KG1 (cell line): ENCODE results near the gene PLCB3.
A peak's percentile ranks its signal among the peaks of the same experiment; 100 is the strongest.

Source experiments
- DNase-seq: peaks from one replicate; lab custom pipeline; 2025; lab: John Stamatoyannopoulos, UW

The PLCB3 gene

DNA sequence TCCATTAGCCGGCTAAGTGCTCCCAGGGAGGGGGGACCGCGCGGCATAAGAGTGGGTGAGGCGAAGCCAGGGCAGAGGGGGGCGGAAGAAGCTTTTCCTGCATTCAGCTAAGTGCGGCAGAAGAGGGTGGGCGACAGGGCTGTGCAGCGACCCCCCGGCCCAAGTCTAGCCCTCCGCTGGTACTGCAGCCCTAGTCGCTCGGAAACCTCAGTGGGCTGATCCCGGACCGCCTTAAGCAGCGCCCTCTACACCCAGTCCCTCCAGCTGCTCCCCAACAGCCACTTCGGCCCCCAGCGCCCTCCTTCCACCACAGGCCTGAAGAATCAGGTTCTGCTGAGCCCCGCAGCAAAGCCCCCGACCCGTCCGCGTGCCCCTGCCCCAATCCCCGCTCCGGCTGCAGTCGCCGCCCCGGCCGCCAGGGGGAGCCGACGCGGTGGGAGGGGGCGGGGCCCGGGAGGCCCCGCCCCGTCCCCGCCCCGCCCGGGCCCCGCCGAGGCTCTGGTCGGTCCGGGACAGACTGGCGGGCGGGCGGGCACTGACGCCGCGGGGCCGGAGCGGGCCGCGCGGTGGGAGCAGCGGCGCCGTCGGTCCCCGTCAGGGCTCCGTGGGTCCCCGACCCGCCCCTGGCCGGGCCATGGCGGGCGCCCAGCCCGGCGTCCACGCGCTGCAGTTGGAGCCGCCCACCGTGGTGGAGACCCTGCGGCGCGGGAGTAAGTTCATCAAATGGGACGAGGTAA, at the start of gene PLCB3:
Gene PLCB3 (plus strand): TSS at position 515 of the 737 bp plus-strand sequence. CDS start 120 bp downstream, at position 635.
- peak; percentile 68 for DNase-seq

DNA sequence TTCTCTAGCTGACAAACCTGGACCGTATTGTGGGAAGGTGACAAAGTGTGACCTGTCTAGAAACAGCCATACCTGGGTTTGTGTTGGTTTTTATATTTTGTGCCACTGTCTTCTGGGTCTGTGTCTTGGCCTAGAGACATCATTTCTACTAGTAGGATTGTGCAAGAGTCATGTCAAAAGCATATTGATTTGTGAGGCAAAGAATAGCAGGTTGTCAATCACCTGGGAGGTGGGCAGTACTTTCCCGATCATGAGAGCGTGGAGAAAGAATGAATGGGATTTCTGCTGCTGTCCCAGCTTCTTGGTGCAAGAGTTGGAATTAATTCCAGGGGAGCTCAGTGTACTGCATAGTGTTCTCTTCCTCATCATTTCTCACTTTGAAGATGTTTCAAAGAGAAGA, 49.8 kb upstream of the PLCB3 start:
- DNase-seq: no peak

DNA sequence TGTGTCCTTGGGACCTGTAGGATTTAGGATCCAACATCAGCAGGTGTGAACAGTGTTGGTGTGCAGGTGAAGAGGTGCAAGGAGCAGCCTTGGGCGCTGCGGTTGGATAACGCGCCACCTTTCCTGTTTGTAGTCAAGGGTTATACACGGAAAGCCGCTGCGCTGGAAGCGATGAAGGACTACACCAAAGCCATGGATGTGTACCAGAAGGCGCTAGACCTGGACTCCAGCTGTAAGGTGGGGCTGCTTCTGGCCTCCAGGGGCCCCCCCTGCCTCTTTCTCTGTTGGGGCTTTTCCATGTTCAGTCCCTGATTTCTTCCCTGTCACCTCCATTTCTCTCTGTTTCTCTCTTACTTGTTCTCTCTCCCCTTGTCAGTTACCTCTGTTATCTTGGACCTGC, 48.3 kb upstream of the PLCB3 start:
- DNase-seq: no peak

DNA sequence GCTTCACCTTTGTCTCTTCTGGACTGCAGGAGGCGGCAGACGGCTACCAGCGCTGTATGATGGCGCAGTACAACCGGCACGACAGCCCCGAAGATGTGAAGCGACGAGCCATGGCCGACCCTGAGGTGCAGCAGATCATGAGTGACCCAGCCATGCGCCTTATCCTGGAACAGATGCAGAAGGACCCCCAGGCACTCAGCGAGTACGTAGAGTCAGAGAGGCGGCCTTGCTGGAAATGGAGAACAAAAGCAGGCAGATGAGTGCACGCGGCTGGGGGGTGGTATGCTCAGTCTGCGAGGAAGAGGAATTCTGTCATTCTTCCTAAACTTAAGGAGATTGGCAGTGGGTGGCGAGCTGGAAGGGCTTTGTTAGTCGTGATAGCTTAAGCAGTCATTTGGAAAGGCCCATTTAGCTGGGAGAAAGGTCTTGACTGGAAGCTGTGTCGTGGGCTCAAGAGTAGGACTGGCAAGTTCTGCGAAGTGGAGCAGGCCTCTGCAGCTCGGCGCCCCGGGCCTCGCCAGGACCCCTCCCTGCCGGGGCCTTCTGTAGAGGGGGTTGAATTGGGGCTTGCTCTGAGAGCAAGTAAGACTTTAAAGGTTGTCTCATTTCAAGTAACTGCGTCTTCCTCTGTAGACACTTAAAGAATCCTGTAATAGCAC, 47.8 kb upstream of the PLCB3 start:
- DNase-seq: no peak

DNA sequence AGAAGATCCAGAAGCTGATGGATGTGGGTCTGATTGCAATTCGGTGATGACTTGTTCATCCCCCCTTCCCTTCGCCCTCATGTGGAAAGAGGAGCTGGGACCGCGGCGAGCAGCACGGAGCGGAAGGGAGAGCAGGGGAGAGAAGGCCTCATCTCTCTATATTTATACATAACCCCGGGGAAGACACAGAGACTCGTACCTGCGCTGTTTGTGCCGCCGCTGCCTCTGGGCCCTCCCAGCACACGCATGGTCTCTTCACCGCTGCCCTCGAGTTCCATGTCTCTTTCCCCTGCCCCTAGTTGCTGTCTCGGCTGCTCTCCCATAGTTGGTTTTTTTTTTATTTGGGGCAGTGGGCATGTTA, 47.3 kb upstream of the PLCB3 start:
- no peak for DNase-seq

DNA sequence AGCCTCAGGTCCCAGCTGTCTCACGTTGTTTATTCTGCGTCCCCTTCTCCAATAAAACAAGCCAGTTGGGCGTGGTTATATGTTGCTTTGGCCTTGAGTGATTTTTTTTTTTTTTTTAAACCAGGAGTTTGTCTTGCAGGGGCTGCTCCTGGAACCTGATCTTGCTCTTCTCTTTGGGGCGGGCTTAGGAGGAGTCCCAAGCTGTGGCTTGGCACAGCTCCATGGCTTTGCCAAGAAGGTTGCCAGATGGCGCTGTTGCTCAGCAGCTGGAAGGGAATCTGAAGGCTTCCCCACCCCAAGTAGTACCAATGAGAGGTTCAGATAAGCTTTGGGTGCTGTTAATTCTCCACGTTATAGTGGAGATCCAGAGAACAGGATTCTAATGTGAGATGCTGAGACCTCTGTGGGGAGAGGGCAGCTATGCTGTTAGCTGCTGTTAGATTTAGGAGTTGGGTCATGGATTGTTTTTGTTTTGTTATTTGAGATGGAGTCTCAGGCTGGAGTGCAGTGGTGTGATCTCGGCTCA, 46.8 kb upstream of the PLCB3 start:
- DNase-seq: peak; percentile 97

DNA sequence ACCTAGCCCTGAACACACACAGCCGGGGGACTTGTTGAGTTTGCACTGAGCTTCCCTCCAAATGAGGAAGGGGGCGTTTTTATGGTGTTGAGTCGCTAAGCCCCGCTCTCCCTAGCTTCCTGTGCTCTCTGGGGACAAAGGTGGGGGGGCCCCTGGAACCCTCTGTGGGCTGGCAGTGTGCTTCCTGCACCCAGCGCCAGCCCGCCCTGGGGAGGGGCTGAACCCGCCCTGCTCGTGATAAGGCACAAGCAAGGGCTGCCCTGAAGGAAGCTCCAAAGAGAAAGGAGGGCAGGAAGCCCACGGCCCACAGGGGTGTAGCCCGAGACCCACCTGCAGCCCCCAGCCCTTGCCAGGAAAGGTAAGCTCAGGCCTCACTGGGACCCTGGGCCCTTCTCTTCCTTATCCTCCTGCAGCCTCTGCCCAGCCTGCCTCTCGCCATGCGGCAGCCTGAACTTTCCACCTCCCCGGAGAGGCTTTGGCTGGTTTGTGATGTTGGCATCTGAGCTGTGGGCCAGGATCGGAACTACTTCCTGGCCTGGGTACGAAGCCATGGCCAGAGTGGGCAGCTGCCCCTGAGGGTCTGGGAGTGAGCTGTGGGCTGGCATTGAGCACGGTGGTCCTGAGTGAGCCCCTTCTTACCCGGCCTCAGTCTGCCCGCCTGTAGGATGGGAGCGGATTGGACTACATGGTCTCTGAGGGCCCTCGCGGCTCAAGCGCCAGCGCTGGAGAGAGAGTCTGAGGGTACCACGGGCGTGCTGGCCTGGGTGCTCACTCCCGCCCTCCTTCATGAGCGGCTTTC, 44.7 kb upstream of the PLCB3 start, which contains the start of gene FERMT3:
Gene FERMT3 (plus strand): TSS at position 265 of the 799 bp plus-strand sequence. CDS start 644 bp downstream, outside the sequence.
- peak; percentile 92 for DNase-seq

DNA sequence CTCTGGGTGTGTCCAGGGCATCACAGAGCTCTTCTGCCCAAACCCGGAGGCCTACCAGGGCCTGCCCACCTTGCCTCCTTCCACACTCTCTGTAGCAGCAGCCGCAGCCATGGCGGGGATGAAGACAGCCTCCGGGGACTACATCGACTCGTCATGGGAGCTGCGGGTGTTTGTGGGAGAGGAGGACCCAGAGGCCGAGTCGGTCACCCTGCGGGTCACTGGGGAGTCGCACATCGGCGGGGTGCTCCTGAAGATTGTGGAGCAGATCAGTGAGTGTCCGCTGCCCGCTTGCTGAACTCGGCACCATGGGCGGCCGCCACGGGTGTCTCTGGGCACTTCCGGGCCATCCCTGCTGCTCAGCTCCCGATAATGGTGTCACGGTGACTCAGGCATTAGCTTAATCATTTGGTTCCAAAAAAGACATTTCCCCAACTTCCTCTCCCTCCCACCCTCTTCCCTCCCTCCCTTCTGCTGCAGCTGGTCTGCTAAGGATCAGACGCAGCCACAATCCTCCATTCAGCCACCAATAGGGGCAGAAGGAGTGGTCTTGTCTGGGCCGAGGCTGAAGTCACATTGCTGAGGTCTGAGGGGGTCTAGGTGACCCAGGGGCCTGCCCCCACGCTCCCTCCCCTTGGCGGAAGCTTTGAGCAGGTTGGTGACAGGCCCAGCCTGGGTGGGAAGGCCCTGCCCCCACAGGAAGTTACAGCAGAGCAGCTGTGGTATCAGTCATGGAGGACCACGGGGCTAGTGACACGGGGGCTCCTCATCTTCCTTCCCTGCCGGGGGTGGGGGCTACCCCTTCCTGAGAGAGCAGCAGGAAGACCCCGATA, 43.9 kb upstream of the PLCB3 start:
- peak; percentile 94 for DNase-seq

DNA sequence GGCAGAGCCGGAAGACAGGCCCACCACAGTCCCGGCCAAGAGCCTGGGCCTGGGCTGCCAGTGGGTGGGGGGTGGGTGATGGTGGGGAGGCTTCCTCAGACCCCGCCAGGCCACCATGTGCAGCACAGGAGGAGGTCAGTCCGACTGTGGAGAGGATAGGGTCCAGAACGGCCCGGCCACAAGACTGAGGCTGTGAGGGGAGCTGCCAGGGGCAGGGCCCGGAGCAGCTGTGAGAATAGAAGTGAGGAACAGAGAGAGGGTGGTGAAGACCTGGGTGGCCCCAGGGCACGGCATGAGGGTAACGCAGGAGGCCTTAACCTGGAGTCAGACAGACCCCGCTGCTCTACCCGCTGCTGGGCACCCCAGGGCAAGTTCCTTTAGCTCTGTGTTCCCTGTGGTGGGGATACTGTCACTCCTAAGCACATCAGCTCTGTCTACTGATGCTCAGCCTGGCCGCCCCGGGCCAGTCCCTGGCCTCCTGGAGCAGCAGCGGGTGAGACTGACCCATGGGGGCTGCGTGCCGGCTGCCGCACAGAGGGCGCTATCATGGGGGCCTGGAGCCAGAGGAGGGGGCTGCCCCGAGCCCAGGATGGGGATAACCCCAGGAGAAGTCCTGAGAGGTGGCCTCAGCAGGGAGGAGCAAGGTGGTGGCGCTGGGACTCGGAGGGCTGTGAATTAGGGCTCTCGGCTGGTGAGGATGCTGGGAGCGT, 43.1 kb upstream of the PLCB3 start:
- no peak for DNase-seq

DNA sequence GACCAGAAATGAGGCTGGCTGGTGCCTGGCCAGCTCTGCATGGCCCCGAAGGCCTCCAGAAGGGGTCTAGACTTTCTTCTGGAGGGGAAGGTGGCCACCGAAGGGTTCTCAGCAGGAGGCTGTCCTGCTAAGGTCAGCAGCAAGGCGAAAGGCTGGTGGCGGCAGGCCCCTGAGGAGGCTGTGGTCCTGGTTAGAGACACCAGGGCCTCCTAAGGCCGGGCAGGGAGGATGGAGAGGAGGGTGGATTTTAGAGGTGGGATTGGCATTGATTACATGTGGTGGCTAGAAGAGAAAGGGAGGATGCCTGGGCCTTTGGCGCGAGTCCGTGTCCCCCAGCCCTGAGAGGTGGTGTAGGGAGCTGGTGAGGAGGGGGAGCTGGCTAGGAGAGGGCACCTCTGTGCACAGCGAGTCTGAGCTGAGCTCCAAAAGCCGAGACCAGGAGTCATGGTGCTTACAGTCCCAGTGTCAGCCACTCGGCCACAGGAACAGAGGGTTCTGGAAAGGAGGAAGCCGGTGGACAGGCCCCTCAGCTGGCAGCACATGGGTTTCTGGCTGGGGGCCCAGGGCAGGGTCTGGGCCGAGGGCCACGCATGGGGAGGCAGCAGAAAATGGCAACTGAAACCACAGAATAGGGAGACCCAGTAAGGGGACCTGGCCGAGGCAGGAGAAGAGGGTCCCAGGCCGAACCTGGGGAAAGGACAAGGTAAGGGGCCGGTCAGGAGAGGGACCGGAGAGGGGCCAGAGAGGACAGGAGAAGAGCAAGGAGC, 42.4 kb upstream of the PLCB3 start:
- no peak for DNase-seq

DNA sequence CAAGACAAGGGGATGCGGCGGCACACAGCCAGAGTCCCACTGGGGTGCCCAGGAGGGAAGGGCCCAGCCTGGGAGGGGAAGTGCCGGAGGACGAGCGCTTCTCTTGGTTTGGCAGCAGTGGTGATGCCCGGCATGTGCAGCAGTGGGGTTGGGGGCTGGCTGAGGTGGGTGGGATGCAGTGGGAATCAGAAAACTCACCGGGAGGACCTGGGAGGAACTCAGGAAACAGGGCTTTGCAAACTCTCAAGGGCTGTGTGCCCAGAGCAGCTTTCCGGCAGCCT, 41.8 kb upstream of the PLCB3 start:
- DNase-seq: no peak

DNA sequence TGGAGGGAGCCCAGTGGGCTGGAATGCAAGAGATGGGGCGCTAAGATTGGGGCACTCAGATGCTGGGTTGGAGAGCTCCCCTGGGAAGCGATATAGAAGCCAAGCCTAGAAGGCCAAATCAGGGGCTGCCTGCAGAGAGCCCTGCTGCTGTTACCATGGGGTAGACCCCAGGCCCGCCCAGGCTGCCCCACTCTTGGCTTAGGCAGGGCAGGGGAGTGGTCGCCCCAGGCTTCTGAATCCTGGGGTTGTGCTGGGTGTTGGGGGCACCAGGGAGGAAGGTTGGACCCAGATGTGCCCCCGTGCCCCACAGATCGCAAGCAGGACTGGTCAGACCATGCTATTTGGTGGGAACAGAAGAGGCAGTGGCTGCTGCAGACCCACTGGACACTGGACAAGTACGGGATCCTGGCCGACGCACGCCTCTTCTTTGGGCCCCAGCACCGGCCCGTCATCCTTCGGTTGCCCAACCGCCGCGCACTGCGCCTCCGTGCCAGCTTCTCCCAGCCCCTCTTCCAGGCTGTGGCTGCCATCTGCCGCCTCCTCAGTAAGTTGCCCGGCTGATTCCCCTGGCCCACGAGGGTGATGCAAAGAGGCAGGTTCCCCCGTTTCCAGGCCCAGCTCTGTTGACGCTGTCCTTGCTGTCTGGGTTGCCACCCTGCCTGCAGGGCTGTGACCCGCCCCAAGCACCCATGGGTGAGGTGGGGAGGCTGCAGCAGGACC, 40.9 kb upstream of the PLCB3 start:
- no peak for DNase-seq

DNA sequence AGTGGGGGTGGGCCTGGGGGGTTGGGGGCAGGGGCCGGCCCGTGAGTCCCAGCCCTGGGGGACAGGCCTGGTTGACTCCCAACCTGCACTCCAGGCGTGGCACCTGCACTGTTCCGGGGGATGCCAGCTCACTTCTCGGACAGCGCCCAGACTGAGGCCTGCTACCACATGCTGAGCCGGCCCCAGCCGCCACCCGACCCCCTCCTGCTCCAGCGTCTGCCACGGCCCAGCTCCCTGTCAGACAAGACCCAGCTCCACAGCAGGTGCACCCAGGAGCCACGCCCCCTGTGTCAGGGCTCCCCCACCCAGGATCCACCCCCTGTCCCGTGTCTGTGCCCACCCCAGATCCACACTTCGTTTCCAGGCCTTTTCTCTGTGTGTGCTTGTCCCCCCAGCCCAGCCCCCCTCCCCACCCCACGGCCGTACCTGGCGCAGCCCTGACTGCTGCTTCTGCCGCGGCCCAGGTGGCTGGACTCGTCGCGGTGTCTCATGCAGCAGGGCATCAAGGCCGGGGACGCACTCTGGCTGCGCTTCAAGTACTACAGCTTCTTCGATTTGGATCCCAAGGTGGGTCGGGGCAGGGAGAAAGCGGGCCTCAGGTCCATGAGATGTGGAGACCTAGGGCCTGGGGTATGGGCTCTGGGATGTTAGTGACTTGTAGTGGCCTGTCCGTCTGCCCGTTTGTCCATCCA, 40.0 kb upstream of the PLCB3 start:
- no peak for DNase-seq

DNA sequence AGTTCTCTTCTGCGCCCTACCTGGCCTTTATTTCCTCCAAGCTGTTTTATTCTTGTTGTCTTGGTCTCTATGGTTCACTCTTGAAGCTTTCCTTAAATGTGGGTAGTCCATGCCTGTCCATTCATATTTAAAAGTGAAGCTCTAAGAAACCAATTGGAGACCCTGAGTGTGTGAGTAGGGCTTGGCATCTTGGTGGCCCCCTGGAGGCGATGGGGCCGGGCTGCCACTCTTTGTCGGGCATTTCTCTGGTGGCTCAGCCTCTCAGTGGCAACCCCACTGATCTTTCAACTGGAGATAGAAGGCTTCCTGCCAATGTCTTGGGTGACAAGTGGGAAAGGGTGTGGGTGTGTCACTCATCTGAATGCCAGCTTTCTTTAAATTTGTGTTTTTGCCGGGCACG, 34.5 kb upstream of the PLCB3 start:
- no peak for DNase-seq

DNA sequence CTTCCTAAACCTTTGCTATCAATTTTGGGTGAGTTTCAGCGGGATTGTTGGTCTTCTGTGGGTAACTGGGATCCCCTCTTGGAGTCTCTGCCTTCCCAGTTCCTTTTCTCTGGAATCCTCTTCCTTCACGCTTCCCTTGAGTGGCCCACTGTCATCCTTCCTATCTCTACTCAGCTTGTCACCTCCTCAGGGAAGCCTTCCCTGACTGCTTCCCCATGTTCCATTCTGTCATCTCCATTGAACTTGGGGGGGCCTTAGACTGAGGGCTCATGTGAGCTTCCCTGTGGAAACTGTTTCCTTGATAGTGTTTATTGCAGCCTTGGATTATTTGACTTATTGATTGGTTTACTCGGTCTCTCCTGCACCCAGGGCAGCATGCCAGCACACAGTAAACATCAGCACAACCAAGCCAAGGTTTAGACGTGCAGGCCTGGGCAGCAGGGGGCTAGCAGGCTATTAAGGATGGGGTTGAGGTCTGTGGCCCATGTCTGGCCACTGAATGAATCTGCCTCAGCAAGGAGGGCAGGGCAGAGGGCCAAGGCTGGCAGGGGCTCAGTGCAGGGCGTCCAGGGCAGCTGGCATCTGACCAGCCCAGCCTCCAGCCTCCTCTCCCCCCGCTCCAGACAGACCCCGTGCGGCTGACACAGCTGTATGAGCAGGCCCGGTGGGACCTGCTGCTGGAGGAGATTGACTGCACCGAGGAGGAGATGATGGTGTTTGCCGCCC, 32.5 kb upstream of the PLCB3 start:
- no peak for DNase-seq

DNA sequence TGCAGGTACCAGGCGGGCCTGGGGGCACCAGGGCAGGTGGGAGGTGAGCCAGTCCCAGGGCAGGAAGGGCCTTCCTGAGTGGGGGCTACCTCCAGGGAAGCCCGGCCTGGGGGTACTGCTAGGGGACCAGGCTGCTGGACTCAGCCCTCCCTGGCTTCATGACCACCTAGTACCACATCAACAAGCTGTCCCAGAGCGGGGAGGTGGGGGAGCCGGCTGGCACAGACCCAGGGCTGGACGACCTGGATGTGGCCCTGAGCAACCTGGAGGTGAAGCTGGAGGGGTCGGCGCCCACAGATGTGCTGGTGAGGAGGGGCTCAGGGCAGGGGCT, 32.0 kb upstream of the PLCB3 start:
- no peak for DNase-seq

DNA sequence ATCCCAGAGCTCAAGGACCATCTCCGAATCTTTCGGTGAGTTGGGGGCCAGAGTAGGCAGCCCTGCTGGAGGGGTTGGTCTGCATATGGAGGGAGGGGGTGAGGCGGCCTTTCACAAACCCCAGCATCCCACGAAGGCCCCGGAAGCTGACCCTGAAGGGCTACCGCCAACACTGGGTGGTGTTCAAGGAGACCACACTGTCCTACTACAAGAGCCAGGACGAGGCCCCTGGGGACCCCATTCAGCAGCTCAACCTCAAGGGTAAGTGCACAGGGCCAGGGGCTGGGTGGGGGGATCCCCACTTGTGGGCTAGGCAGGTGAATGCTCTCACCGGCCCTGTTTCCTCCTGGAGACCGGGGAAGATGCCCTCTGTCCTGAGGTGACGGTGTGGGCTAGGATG, 31.6 kb upstream of the PLCB3 start:
- no peak for DNase-seq

DNA sequence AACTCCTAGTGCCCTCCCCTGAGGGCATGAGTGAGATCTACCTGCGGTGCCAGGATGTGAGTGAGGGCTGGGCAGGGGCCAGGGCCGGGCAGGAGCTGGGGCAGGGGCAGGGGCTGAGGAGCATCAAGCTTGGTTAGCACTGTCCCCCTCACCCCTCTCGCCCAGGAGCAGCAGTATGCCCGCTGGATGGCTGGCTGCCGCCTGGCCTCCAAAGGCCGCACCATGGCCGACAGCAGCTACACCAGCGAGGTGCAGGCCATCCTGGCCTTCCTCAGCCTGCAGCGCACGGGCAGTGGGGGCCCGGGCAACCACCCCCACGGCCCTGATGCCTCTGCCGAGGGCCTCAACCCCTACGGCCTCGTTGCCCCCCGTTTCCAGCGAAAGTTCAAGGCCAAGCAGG, 31.1 kb upstream of the PLCB3 start:
- no peak for DNase-seq

DNA sequence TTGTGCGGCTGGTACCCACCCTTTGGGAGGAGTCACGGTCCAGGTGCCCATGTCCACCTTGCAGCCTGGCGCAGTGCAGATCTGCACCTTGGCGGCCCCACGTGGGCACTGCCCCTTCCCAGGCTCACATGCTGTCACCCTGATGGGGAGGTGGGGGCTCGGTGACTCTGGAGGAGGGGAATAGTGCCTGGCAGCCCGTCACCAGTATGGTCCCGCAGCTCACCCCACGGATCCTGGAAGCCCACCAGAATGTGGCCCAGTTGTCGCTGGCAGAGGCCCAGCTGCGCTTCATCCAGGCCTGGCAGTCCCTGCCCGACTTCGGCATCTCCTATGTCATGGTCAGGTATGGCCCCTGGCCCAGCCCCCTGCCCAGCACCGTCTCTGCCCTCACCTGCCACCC, 30.5 kb upstream of the PLCB3 start:
- DNase-seq: no peak
